ENCODE results near the gene CNGA2. TPM values are rescaled to one million over a fixed set of nuclear protein-coding genes. Genes with fewer than 3 reads are reported as not detected.

CNGA2 gene
- total and polyA plus RNA-seq, 10 of the 15 experiments (the other 5 are each of a cell fraction or from before 2014, with no cell fraction given), result not detected

DNA sequence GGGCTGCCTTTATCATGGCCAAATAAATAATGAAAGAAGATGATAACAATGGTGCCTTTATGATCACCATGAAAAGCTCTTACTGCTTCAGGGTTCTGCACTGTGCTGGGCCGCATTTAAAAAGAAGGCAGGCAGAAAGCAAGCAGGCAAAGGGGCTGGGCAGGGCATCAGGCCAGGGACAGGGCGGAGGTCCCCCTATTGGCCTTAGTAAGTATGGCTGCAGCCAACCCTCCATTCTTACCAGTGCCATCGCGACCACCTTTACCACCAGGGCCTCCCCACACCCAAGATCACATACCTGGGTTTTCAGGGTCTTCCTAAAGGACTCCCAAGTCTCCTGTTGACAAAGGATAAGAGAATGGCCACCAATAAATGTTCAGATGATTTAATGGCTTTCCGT lies 38.9 kb downstream of the CNGA2 start (continued):
- TF ChIP-seq CUX1 (IDR thresholded peaks at IDR 0.05; ENCODE audit: insufficient replicate concordance, low read depth, low read length) (no peak), GATAD2B (conservative IDR thresholded peaks at IDR 0.05; ENCODE audit: low read depth) (no peak), EP300 (IDR thresholded peaks at IDR 0.05; ENCODE audit: borderline replicate concordance in 1 of 2, control insufficient read depth in 1 of 2, low read depth in 2 of 2, low read length in 2 of 2) (no peak), HDGF (IDR thresholded peaks at IDR 0.05) (no peak), IKZF2 (IDR thresholded peaks at IDR 0.05) (no peak), BCLAF1 (IDR thresholded peaks at IDR 0.05) (no peak), HDAC2 (IDR thresholded peaks at IDR 0.05) (no peak), ESRRA (IDR thresholded peaks at IDR 0.05; ENCODE audit: low read length) (no peak)

Data from GM12878 (cell line).